GM12878 (cell line): ENCODE measurements around the gene CLCNKB. TPM values are rescaled to one million over a fixed set of nuclear protein-coding genes. Genes with fewer than 3 reads are reported as not detected.

ENCODE experiments used
- ATAC-seq: fragments of 200-7000 bp; cut with Tn5 transposase; 3 replicates; pipeline ENCODE4 v1.9.1; 2020; ENCODE audit warnings: mild to moderate bottlenecking, moderate library complexity
- BruUV-seq: library from RNA; stranded (reverse); fragments of 400-500 nt; replicated peaks from 2 replicates; lab custom pipeline; 2021; lab: Mats Ljungman, UMichigan
- CTCF ChIA-PET: fragments of 300-600 bp; sonication (Branson Sonifier 250); formaldehyde crosslinking; extraction: SDS; loops from one replicate; lab custom pipeline; 2021; ENCODE audit warnings: inconsistent platforms; lab: Yijun Ruan, JAX
- POLR2A ChIA-PET: fragments of 350-600 bp; formaldehyde crosslinking; extraction: SDS; loops from one replicate; lab custom pipeline; 2021; ENCODE audit warnings: inconsistent platforms; lab: Charles Lee
- RAD21 ChIA-PET: fragments of 300-600 bp; sonication (Branson Sonifier 250); formaldehyde crosslinking; loops from one replicate; lab custom pipeline; 2023; ENCODE audit warnings: antibody characterized with exemption; ENCODE audit not compliant: unreplicated experiment; lab: Charles Lee
- SMC1A ChIA-PET: fragments of 300-600 bp; sonication (Branson Sonifier 250); formaldehyde crosslinking; loops from one replicate; lab custom pipeline; 2023; ENCODE audit not compliant: unreplicated experiment, uncharacterized antibody; lab: Charles Lee
- DNase-seq: peaks from one replicate; pipeline ENCODE4 v3.0.0-alpha.2; 2011; ENCODE audit warnings: low read depth, low spot score
- FAIRE-seq: peaks from 3 replicates; lab custom pipeline; 2011; peaks lifted over from hg19 to GRCh38; lab: Jason Lieb, UNC
- H2AFZ ChIP-seq: 2 replicates; pipeline ENCODE4 v1.6.0; 2011; ENCODE audit warnings: low read depth, low read length, control low read depth; ENCODE audit not compliant: control insufficient read depth
- H3K27ac ChIP-seq: 2 replicates; pipeline ENCODE4 v1.5.1; 2011; ENCODE audit warnings: control low read depth; ENCODE audit not compliant: control insufficient read depth, insufficient read depth
- H3K27me3 ChIP-seq, 2 experiments: replicated peaks in 1 of 2; 2 replicates each; pipeline versions ENCODE4 v1.6.0 to v1.6.1; 2011; ENCODE audit warnings: low read length in 1 of 2; ENCODE audit not compliant: control insufficient read depth in 2 of 2, insufficient read depth in 2 of 2
- H3K36me3 ChIP-seq, 2 experiments: 2 replicates each; pipeline ENCODE4 v1.5.1; 2011; ENCODE audit warnings: low read length in 1 of 2; ENCODE audit not compliant: control insufficient read depth in 2 of 2, insufficient read depth in 2 of 2
- H3K4me1 ChIP-seq: 2 replicates; pipeline ENCODE4 v1.6.1; 2011; ENCODE audit warnings: mild to moderate bottlenecking, low read length, moderate library complexity, mixed read lengths; ENCODE audit not compliant: control insufficient read depth, insufficient read depth
- H3K4me2 ChIP-seq: 2 replicates; pipeline ENCODE4 v1.6.0; 2011; ENCODE audit warnings: control low read depth; ENCODE audit not compliant: control insufficient read depth, insufficient read depth
- H3K4me3 ChIP-seq: fragments of 200-600 bp; sonication (generic); 2 replicates; pipeline ENCODE4 v1.5.1; 2016
- H3K79me2 ChIP-seq: 2 replicates; pipeline ENCODE4 v1.6.0; 2011; ENCODE audit warnings: low read length; ENCODE audit not compliant: control insufficient read depth, insufficient read depth
- H3K9ac ChIP-seq: 2 replicates; pipeline ENCODE4 v1.8.0; 2011; ENCODE audit warnings: low read length, control low read depth, mixed read lengths; ENCODE audit not compliant: control insufficient read depth, insufficient read depth
- H3K9me3 ChIP-seq: replicated peaks from 3 replicates; pipeline ENCODE4 v1.5.1; 2011; ENCODE audit warnings: mild to moderate bottlenecking, low read length; ENCODE audit not compliant: control insufficient read depth, insufficient read depth
- H4K20me1 ChIP-seq: 2 replicates; pipeline ENCODE4 v1.6.0; 2011; ENCODE audit not compliant: control insufficient read depth, insufficient read depth
- BCL11A ChIP-seq: IDR thresholded peaks from 2 replicates; pipeline ENCODE4 v1.6.1; 2011; ENCODE audit warnings: low read depth, low read length
- CHD2 ChIP-seq: IDR thresholded peaks from 2 replicates; pipeline ENCODE4 v1.6.1; 2011; ENCODE audit warnings: low read depth, low read length, improper control_type of control experiment, borderline replicate concordance
- GATAD2B ChIP-seq: fragments of 450-650 bp; conservative IDR thresholded peaks from 2 replicates; pipeline ENCODE4 v1.6.1; 2017; ENCODE audit warnings: low read depth, mild to moderate bottlenecking, moderate library complexity
- IKZF1 ChIP-seq: fragments of 450-650 bp; conservative IDR thresholded peaks from 2 replicates; pipeline ENCODE4 v1.6.1; 2017; ENCODE audit warnings: antibody characterized with exemption, mild to moderate bottlenecking
- NFIC ChIP-seq: IDR thresholded peaks from 2 replicates; pipeline ENCODE4 v1.6.1; 2012; ENCODE audit warnings: low read depth, mild to moderate bottlenecking, inconsistent platforms, low read length, moderate library complexity
- RFX5 ChIP-seq: IDR thresholded peaks from 2 replicates; pipeline ENCODE4 v1.6.1; 2011; ENCODE audit warnings: low read depth, low read length, improper control_type of control experiment
- SPI1 ChIP-seq: IDR thresholded peaks from 2 replicates; pipeline ENCODE4 v1.6.1; 2011; ENCODE audit warnings: low read depth, mild to moderate bottlenecking, low read length, moderate library complexity, borderline replicate concordance; ENCODE audit not compliant: insufficient read depth
- TCF3 ChIP-seq: IDR thresholded peaks from 2 replicates; pipeline ENCODE4 v1.6.1; 2012; ENCODE audit warnings: low read depth, mild to moderate bottlenecking, low read length, borderline replicate concordance; ENCODE audit not compliant: insufficient read depth
- WGBS: methylation state at CpG from one replicate; pipeline ENCODE4 v1.1.6; 2016; ENCODE audit warnings: low lambda C conversion rate; ENCODE audit not compliant: insufficient replicate concordance, insufficient coverage; ENCODE audit errors: missing lambda C conversion rate; 5-methylcytosine and 5-hydroxymethylcytosine counted together
- in situ Hi-C: fragments of 300-500 bp; cut with MboI; formaldehyde crosslinking; loops from 9 replicates; pipeline ENCODE4 v1.14.3; 2018; ENCODE audit warnings: mixed read lengths
- intact Hi-C: fragments of 100-400 bp; cut with micrococcal nuclease; formaldehyde crosslinking; loops from one replicate; pipeline ENCODE4 v1.14.2; 2022; ENCODE audit not compliant: unreplicated experiment
- polyA plus RNA-seq, 11 experiments: library from polyadenylated mRNA; depleted of rRNA in 4 of 11; unstranded in 6 of 11; stranded (reverse) in 5 of 11; fragments of >200 nt; fragmentation: Nextera tagmentation in 4 of 11; fragmentation: Illumina TruSeq in 1 of 11; extraction: Ambion mirVana in 4 of 11; extraction: Trizol in 1 of 11; gene quantifications; 1 replicate in 1 of 11; 2 replicates in 10 of 11; pipeline versions ENCODE4 v1.2.1 to v1.2.3, GENCODE V29; 2011 to 2016; ENCODE audit warnings: inconsistent platforms in 2 of 11, missing spikeins in 2 of 11, low read depth in 1 of 11
- total RNA-seq, 4 experiments: library from RNA; depleted of rRNA in 3 of 4; stranded (reverse); fragments of >200 nt in 3 of 4; fragmentation: Illumina TruSeq in 1 of 4; extraction: Trizol in 1 of 4; gene quantifications; 2 replicates each; pipeline versions ENCODE4 v1.2.1 to v1.2.3, GENCODE V29; 2013 to 2021
- TF ChIP-seq, protein P1 (sequence below): IDR thresholded peaks from 2 replicates; pipeline ENCODE4 v1.6.1; 2012; ENCODE audit warnings: low read depth, low read length, improper control_type of control experiment
- TF ChIP-seq, protein P2 (sequence below), 3 experiments: IDR thresholded peaks in 2 of 3; conservative IDR thresholded peaks in 1 of 3; 2 replicates each; pipeline ENCODE4 v1.5.1; 2011; ENCODE audit warnings: low read depth in 3 of 3, low read length in 3 of 3, mild to moderate bottlenecking in 3 of 3, control low read depth in 2 of 3, moderate library complexity in 2 of 3, inconsistent platforms in 1 of 3, mixed read lengths in 1 of 3; ENCODE audit not compliant: control insufficient read depth in 2 of 3, insufficient read depth in 1 of 3; ENCODE audit errors: extremely low read depth in 1 of 3
- TF ChIP-seq, protein P3 (sequence below): fragments of 450-650 bp; IDR thresholded peaks from 2 replicates; pipeline ENCODE4 v1.6.1; 2018; ENCODE audit warnings: mild to moderate bottlenecking, low read depth, moderate library complexity; ENCODE audit not compliant: partially characterized antibody
- TF ChIP-seq, protein P4 (sequence below): IDR thresholded peaks from 2 replicates; pipeline ENCODE4 v1.6.1; 2012; ENCODE audit warnings: low read depth, low read length, improper control_type of control experiment

Gene CLCNKB
- total and polyA plus RNA-seq, 10 of the 15 experiments (the other 5 are each of a cell fraction or from before 2014, with no cell fraction given), result 0.05 TPM; not detected in 9

DNA sequence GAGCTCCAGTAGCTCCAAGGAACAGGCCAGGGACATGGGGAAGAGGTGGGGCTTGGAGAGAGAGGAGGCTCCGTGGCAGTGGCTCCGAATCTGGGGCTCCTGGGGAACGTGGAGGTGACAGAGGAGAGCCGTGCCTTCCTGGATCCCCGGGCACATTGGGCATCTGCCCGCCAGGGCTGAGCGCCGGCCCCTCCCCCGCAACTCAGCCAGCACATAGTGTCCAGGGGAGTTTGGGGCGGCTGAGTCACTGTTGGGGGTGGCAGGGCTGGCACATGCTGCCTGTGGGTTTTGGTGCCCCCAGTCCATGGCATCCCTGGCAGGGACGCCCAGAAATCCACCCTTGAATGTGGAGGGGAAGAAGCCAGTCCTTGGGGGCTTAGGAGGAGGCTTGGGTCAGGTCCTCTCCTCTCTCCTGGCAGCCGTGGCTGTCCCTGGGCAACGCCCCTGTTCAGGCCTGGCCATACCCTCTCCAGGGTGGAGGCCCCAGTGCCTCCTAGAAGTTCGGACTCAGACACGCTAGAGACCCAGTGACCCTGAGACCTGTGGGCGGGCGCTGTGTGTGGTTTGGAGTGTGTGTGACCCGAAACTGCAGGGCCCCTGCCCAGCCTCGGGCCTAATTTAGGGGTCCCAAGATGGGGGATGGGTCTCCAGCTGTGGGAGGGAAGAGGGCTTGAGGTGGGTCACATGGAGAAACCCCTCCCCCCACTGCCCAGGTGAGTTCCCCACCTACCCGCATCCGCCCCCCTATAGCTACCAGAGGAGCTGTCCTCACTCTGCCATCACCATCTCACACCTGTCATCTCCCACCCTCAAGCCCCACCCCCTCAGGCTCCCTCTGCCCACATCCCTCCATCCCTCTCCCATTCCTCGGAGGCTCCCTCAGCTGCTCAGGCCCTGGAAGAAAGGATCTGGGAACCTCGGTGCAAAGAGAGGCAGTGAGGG lies 27.4 kb upstream of the CLCNKB start (continued):
- TF ChIP-seq, protein P1, sequence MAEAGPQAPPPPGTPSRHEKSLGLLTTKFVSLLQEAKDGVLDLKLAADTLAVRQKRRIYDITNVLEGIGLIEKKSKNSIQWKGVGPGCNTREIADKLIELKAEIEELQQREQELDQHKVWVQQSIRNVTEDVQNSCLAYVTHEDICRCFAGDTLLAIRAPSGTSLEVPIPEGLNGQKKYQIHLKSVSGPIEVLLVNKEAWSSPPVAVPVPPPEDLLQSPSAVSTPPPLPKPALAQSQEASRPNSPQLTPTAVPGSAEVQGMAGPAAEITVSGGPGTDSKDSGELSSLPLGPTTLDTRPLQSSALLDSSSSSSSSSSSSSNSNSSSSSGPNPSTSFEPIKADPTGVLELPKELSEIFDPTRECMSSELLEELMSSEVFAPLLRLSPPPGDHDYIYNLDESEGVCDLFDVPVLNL, result no peak
- no peak for TF ChIP-seq BCL11A
- no peak for TF ChIP-seq GATAD2B
- no peak for TF ChIP-seq IKZF1
- no peak for TF ChIP-seq CHD2
- TF ChIP-seq SPI1, result no peak
- TF ChIP-seq, protein P2, sequence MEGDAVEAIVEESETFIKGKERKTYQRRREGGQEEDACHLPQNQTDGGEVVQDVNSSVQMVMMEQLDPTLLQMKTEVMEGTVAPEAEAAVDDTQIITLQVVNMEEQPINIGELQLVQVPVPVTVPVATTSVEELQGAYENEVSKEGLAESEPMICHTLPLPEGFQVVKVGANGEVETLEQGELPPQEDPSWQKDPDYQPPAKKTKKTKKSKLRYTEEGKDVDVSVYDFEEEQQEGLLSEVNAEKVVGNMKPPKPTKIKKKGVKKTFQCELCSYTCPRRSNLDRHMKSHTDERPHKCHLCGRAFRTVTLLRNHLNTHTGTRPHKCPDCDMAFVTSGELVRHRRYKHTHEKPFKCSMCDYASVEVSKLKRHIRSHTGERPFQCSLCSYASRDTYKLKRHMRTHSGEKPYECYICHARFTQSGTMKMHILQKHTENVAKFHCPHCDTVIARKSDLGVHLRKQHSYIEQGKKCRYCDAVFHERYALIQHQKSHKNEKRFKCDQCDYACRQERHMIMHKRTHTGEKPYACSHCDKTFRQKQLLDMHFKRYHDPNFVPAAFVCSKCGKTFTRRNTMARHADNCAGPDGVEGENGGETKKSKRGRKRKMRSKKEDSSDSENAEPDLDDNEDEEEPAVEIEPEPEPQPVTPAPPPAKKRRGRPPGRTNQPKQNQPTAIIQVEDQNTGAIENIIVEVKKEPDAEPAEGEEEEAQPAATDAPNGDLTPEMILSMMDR (IDR thresholded peaks at IDR 0.05 in 2 of 3, conservative IDR thresholded peaks at IDR 0.05 in 1 of 3; ENCODE audit: control insufficient read depth in 2 of 3, extremely low read depth in 1 of 3, insufficient read depth in 1 of 3, low read depth in 3 of 3, low read length in 3 of 3), result no peak

DNA sequence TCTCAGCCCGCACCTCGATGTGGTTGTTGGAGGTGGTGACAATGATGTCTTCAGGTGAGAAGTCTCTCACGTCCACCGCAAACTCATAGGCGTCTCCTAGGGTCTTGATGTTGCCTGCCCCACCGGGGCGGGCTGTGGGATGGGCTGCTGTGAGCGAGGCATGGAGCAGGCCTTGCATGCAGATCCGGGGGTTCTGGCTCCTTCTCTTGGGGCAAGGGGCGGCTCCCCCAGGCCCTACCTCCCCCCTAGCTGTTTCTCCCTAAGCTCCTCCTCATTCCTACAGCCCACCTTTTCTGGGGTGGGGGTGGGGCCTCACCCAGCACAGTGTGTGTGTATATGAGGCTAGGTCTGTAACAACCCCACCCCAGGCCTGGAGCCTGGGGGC lies 26.5 kb upstream of the CLCNKB start:
- POLR2A ChIA-PET, result interaction anchor here (0.6 kb wide), 2 partner anchors 183 to 600 kb away, joined by 3 to 7 read pairs; no protein-coding TSS in a partner anchor
- ATAC-seq (no peak), DNase-seq (no peak), FAIRE-seq (no peak)
- Histone ChIP-seq H3K27me3 (peaks cover 0 to 2% of the 10 kb centered on the region in 2 experiments; a peak in 2 of 4 replicates), H3K9me3 (no peaks in the 10 kb centered on the region), H3K4me1 (peaks cover 32% of the 10 kb centered on the region), H3K4me3 (no peak overlapping the region), H3K4me2 (no peak overlapping the region), H3K36me3 (no peaks in the 10 kb centered on the region), H4K20me1 (no peaks in the 10 kb centered on the region), H3K27ac (no peak overlapping the region), H3K79me2 (no peaks in the 10 kb centered on the region), H2AFZ (no peak overlapping the region), H3K9ac (no peak overlapping the region)
- SMC1A ChIA-PET, result no interaction called here
- intact Hi-C loops (no loop called here), in situ Hi-C loops (no loop called here)
- RAD21 ChIA-PET, result interaction anchor here (1.0 kb wide), 1 partner anchor 42 kb away, joined by 5 read pairs; no protein-coding TSS in a partner anchor
- BruUV-seq, result no TSS peak
- TF ChIP-seq, protein P3, sequence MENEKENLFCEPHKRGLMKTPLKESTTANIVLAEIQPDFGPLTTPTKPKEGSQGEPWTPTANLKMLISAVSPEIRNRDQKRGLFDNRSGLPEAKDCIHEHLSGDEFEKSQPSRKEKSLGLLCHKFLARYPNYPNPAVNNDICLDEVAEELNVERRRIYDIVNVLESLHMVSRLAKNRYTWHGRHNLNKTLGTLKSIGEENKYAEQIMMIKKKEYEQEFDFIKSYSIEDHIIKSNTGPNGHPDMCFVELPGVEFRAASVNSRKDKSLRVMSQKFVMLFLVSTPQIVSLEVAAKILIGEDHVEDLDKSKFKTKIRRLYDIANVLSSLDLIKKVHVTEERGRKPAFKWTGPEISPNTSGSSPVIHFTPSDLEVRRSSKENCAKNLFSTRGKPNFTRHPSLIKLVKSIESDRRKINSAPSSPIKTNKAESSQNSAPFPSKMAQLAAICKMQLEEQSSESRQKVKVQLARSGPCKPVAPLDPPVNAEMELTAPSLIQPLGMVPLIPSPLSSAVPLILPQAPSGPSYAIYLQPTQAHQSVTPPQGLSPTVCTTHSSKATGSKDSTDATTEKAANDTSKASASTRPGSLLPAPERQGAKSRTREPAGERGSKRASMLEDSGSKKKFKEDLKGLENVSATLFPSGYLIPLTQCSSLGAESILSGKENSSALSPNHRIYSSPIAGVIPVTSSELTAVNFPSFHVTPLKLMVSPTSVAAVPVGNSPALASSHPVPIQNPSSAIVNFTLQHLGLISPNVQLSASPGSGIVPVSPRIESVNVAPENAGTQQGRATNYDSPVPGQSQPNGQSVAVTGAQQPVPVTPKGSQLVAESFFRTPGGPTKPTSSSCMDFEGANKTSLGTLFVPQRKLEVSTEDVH, result no peak
- TF ChIP-seq RFX5 (no peak), TCF3 (no peak), NFIC (no peak)
- TF ChIP-seq, protein P4, sequence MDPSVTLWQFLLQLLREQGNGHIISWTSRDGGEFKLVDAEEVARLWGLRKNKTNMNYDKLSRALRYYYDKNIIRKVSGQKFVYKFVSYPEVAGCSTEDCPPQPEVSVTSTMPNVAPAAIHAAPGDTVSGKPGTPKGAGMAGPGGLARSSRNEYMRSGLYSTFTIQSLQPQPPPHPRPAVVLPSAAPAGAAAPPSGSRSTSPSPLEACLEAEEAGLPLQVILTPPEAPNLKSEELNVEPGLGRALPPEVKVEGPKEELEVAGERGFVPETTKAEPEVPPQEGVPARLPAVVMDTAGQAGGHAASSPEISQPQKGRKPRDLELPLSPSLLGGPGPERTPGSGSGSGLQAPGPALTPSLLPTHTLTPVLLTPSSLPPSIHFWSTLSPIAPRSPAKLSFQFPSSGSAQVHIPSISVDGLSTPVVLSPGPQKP, result no peak
- 58% methylated on average over 10 of the region's 10 CpGs for WGBS
- CTCF ChIA-PET, result interaction anchor here (6.4 kb wide), 1 partner anchor 9 kb away, joined by 36 read pairs; no protein-coding TSS in a partner anchor
